PC-3 (cell line): Measurements from ENCODE around the gene GALNTL6. TPM values are rescaled to one million over a fixed set of nuclear protein-coding genes. Genes with fewer than 3 reads are reported as not detected.

ENCODE experiments used
- ATAC-seq: fragments of 200-7000 bp; cut with Tn5 transposase; 2 replicates; pipeline ENCODE4 v1.9.1; 2020; ENCODE audit warnings: mild to moderate bottlenecking, moderate library complexity
- BruUV-seq: library from RNA; stranded (reverse); fragments of 400-500 nt; replicated peaks from 2 replicates; lab custom pipeline; 2021; lab: Mats Ljungman, UMichigan
- CTCF ChIA-PET: fragments of 300-600 bp; sonication (Branson Sonifier 250); formaldehyde crosslinking; loops from one replicate; lab custom pipeline; 2022; ENCODE audit warnings: antibody characterized with exemption; lab: Charles Lee
- POLR2A ChIA-PET: fragments of 300-600 bp; sonication (Branson Sonifier 250); formaldehyde crosslinking; loops from one replicate; lab custom pipeline; 2022; ENCODE audit warnings: antibody characterized with exemption; ENCODE audit not compliant: unreplicated experiment; lab: Charles Lee
- DNase-seq: peaks from one replicate; pipeline ENCODE4 v3.0.0-alpha.2; 2015
- H2AFZ ChIP-seq: fragments of 300-600 bp; sonication (generic); 2 replicates; pipeline ENCODE4 v1.6.0; 2016; ENCODE audit warnings: antibody characterized with exemption, low read length
- H3F3A ChIP-seq: fragments of 300-600 bp; sonication (generic); one replicate; pipeline ENCODE4 v1.6.0; 2017; ENCODE audit warnings: antibody characterized with exemption, low read length, control low read depth, mild to moderate bottlenecking; ENCODE audit not compliant: unreplicated experiment
- H3K27ac ChIP-seq: fragments of 300-600 bp; sonication (generic); 2 replicates; pipeline ENCODE4 v1.5.1; 2016; ENCODE audit warnings: mild to moderate bottlenecking, low read length
- H3K27me3 ChIP-seq: fragments of 300-600 bp; sonication (generic); 2 replicates; pipeline ENCODE4 v1.6.1; 2016; ENCODE audit warnings: low read length, mixed read lengths
- H3K36me3 ChIP-seq: fragments of 300-600 bp; sonication (generic); 2 replicates; pipeline ENCODE4 v1.6.1; 2016; ENCODE audit warnings: low read depth, mixed run types, low read length, mixed read lengths
- H3K4me1 ChIP-seq: fragments of 300-600 bp; sonication (generic); 2 replicates; pipeline ENCODE4 v1.5.1; 2016; ENCODE audit warnings: low read length; ENCODE audit not compliant: insufficient read depth
- H3K4me2 ChIP-seq: fragments of 300-600 bp; sonication (generic); 2 replicates; pipeline ENCODE4 v1.6.0; 2016; ENCODE audit warnings: low read length
- H3K4me3 ChIP-seq: fragments of 300-600 bp; sonication (generic); 2 replicates; pipeline ENCODE4 v1.5.1; 2016; ENCODE audit warnings: mild to moderate bottlenecking, low read length, mixed read lengths
- H3K79me2 ChIP-seq: fragments of 300-600 bp; sonication (generic); 2 replicates; pipeline ENCODE4 v1.6.1; 2017; ENCODE audit warnings: low read length, mixed read lengths
- H3K9ac ChIP-seq: fragments of 300-600 bp; sonication (generic); 2 replicates; pipeline ENCODE4 v1.6.0; 2016; ENCODE audit warnings: mild to moderate bottlenecking, low read length
- H3K9me2 ChIP-seq: fragments of 300-600 bp; sonication (generic); replicated peaks from 2 replicates; pipeline ENCODE4 v1.6.1; 2016; ENCODE audit warnings: mixed run types, low read length, mixed read lengths
- H3K9me3 ChIP-seq: fragments of 300-600 bp; sonication (generic); 2 replicates; pipeline ENCODE4 v1.6.1; 2016; ENCODE audit warnings: low read length, mixed read lengths
- H4K20me1 ChIP-seq: fragments of 300-600 bp; sonication (generic); 2 replicates; pipeline ENCODE4 v1.6.1; 2016; ENCODE audit warnings: low read length, mixed read lengths
- EZH2 ChIP-seq: fragments of 300-600 bp; sonication (generic); IDR thresholded peaks from one replicate; pipeline ENCODE4 v1.6.1; 2017; ENCODE audit warnings: antibody characterized with exemption, mild to moderate bottlenecking, low read length; ENCODE audit not compliant: unreplicated experiment
- EZH2phosphoT487 ChIP-seq: fragments of 300-600 bp; sonication (generic); IDR thresholded peaks from 2 replicates; pipeline ENCODE4 v1.6.1; 2018; ENCODE audit warnings: mild to moderate bottlenecking, antibody characterized with exemption, low read length, borderline replicate concordance
- intact Hi-C: fragments of 100-400 bp; cut with micrococcal nuclease; formaldehyde crosslinking; loops from 2 replicates; pipeline ENCODE4 v1.9.0; 2023
- total RNA-seq: library from RNA; depleted of rRNA; stranded (reverse); fragments of >200 nt; gene quantifications from 2 replicates; pipeline ENCODE4 v1.2.3, GENCODE V29; 2014
- TF ChIP-seq, protein P1 (sequence below): fragments of 300-600 bp; sonication (generic); conservative IDR thresholded peaks from 2 replicates; pipeline ENCODE4 v1.5.1; 2017; ENCODE audit warnings: antibody characterized with exemption, low read depth, mild to moderate bottlenecking, low read length

The GALNTL6 gene
- total RNA-seq, 1 experiment from 2014 or later, result not detected

DNA sequence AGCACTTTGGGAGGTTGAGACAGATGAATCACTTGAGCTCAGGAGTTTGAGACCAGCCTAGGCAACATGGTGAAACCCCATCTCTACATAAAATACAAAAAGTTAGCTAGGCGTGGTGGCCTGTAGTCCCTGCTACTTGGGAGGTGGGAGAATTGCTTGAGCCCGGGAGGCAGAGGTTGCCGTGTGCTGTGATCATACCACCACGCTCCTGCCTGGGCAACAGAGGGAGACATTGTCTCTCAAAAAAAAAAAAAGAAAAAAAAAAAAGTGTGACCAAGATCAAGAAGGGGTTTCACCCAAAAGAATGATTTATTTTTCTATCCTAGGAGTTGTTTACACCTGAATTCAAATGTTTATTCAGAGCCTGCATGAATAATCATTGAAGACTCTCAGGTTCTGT, 783.0 kb downstream of the GALNTL6 start:
- BruUV-seq, result no TSS peak
- H3K27me3 ChIP-seq, result no peaks in the 10 kb centered on the region
- no peaks in the 10 kb centered on the region for H3K9me2 ChIP-seq
- H3K4me2 ChIP-seq, result no peak overlapping the region
- H3K4me3 ChIP-seq, result no peak overlapping the region
- intact Hi-C loops, result loop anchor here (1.0 to 2.0 kb wide), 2 partner anchors 205 to 234 kb away; no protein-coding TSS in a partner anchor
- H3K36me3 ChIP-seq, result no peaks in the 10 kb centered on the region
- no peak overlapping the region for H3K9ac ChIP-seq
- H3K9me3 ChIP-seq, result no peaks in the 10 kb centered on the region
- CTCF ChIA-PET, result no interaction called here
- 0 out of 2 replicates have a peak, but pooled peaks have one; percentile 37 for ATAC-seq
- no peak for TF ChIP-seq EZH2phosphoT487
- no peak for TF ChIP-seq EZH2
- TF ChIP-seq, protein P1, sequence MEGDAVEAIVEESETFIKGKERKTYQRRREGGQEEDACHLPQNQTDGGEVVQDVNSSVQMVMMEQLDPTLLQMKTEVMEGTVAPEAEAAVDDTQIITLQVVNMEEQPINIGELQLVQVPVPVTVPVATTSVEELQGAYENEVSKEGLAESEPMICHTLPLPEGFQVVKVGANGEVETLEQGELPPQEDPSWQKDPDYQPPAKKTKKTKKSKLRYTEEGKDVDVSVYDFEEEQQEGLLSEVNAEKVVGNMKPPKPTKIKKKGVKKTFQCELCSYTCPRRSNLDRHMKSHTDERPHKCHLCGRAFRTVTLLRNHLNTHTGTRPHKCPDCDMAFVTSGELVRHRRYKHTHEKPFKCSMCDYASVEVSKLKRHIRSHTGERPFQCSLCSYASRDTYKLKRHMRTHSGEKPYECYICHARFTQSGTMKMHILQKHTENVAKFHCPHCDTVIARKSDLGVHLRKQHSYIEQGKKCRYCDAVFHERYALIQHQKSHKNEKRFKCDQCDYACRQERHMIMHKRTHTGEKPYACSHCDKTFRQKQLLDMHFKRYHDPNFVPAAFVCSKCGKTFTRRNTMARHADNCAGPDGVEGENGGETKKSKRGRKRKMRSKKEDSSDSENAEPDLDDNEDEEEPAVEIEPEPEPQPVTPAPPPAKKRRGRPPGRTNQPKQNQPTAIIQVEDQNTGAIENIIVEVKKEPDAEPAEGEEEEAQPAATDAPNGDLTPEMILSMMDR, result peak; percentile 46
- H3K79me2 ChIP-seq, result no peaks in the 10 kb centered on the region
- no peaks in the 10 kb centered on the region for H3F3A ChIP-seq
- peaks cover 8% of the 10 kb centered on the region for H3K4me1 ChIP-seq
- no peaks in the 10 kb centered on the region for H4K20me1 ChIP-seq
- DNase-seq, result peak; percentile 11
- no peak overlapping the region for H2AFZ ChIP-seq
- POLR2A ChIA-PET, result interaction anchor here (0.6 kb wide), 1 partner anchor 54 kb away, joined by 10 read pairs; no protein-coding TSS in a partner anchor
- H3K27ac ChIP-seq, result no peak overlapping the region

DNA sequence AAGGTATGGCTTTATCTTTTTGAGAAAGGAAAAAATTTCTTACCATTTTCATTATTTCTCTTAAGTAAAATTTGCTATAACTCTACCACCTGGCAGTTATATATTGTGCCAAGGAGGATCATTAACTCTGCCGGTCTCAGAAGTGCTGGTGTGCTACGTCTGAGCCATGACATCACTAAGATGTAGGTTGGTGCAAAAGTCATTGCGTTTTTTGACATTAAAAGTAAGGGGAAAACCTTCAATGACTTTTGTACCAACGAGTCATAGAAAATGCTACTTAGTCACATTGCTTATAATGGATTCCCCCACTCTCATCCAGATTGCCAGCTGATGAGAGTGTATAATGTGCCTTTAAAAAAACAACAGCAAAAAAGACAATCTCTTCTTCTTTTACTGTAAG, 786.4 kb downstream of the GALNTL6 start:
- H3K4me3 ChIP-seq, result no peak overlapping the region
- H3K9me2 ChIP-seq, result no peaks in the 10 kb centered on the region
- TF ChIP-seq EZH2 (no peak), EZH2phosphoT487 (no peak)
- TF ChIP-seq, protein P1, result no peak
- no TSS peak for BruUV-seq
- ChIA-PET POLR2A (no interaction called here), CTCF (no interaction called here)
- no peak for DNase-seq
- H3K27ac ChIP-seq, result no peak overlapping the region
- H3F3A ChIP-seq, result no peaks in the 10 kb centered on the region
- H2AFZ ChIP-seq, result no peak overlapping the region
- no peak overlapping the region for H3K4me2 ChIP-seq
- no peak overlapping the region for H3K9ac ChIP-seq
- no peaks in the 10 kb centered on the region for H3K79me2 ChIP-seq
- peaks cover 13% of the 10 kb centered on the region for H3K4me1 ChIP-seq
- no peaks in the 10 kb centered on the region for H3K27me3 ChIP-seq
- no peak for ATAC-seq
- H3K36me3 ChIP-seq, result no peaks in the 10 kb centered on the region
- intact Hi-C loops, result no loop called here
- H3K9me3 ChIP-seq, result no peaks in the 10 kb centered on the region
- H4K20me1 ChIP-seq, result no peaks in the 10 kb centered on the region

DNA sequence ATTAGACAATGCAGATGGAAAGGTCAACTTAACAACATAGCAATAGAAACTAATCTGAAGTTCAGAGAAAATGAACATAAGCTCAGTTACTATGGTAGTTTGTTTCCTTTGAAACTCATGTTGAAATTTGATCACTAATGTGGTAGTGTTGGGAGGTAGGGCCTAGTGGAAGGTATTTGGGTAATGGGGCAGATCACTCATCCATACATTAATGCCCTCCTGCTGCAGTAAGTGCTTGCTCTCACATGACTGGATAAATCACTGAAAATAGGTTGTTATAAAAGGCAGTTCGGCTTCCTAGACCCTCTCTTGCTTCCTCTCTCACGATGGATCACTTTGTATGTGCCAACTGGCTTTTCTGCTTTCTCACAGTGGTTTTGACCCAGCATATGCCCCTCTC, 788.0 kb downstream of the GALNTL6 start:
- H2AFZ ChIP-seq, result no peak overlapping the region
- no peak overlapping the region for H3K4me3 ChIP-seq
- ChIA-PET POLR2A (no interaction called here), CTCF (interaction anchor here (0.6 kb wide), 1 partner anchor 1027 kb away, joined by 3 read pairs; no protein-coding TSS in a partner anchor)
- H3K27ac ChIP-seq, result no peak overlapping the region
- H3K9ac ChIP-seq, result no peak overlapping the region
- ATAC-seq (peak; percentile 45), DNase-seq (peak; percentile 60)
- no TSS peak for BruUV-seq
- intact Hi-C loops, result no loop called here
- TF ChIP-seq EZH2, result no peak
- TF ChIP-seq, protein P1, result no peak
- TF ChIP-seq EZH2phosphoT487, result no peak
- no peaks in the 10 kb centered on the region for H3F3A ChIP-seq
- H4K20me1 ChIP-seq, result no peaks in the 10 kb centered on the region
- H3K9me2 ChIP-seq, result no peaks in the 10 kb centered on the region
- no peaks in the 10 kb centered on the region for H3K27me3 ChIP-seq
- peak overlapping the region; percentile 18; the same call in 1 of the 2 replicates for H3K4me2 ChIP-seq
- no peaks in the 10 kb centered on the region for H3K79me2 ChIP-seq
- no peaks in the 10 kb centered on the region for H3K36me3 ChIP-seq
- H3K9me3 ChIP-seq, result no peaks in the 10 kb centered on the region
- peaks cover 13% of the 10 kb centered on the region for H3K4me1 ChIP-seq
